Trophoblast cell (in vitro differentiated cells and primary cell): Measurements from ENCODE around the gene PWP1.
"Not testable (repeated sequence)": the region's sequence is repeated elsewhere in the genome, so short reads cannot be mapped to it uniquely, and the experiment has no call there.

Source experiments
- DNase-seq, 2 donors: peaks; one replicate each; pipeline ENCODE4 v3.0.0-alpha.2; 2016
- H2AFZ ChIP-seq: 2 replicates; pipeline ENCODE4 v1.6.1; 2013; ENCODE audit warnings: low read length, moderate library complexity, mild to moderate bottlenecking; ENCODE audit not compliant: insufficient read depth, poor library complexity
- H2AK5ac ChIP-seq: 2 replicates; pipeline ENCODE4 v1.6.1; 2013; ENCODE audit warnings: mild to moderate bottlenecking, low read length
- H2BK120ac ChIP-seq: 2 replicates; pipeline ENCODE4 v1.6.1; 2013; ENCODE audit warnings: low read length, mild to moderate bottlenecking, moderate library complexity; ENCODE audit not compliant: insufficient read depth, poor library complexity
- H2BK12ac ChIP-seq: 2 replicates; pipeline ENCODE4 v1.6.1; 2013; ENCODE audit warnings: mild to moderate bottlenecking, low read length, moderate library complexity
- H2BK5ac ChIP-seq: 2 replicates; pipeline ENCODE4 v1.6.1; 2013; ENCODE audit warnings: low read length, low read depth, moderate library complexity, mild to moderate bottlenecking; ENCODE audit not compliant: poor library complexity
- H3K14ac ChIP-seq: 2 replicates; pipeline ENCODE4 v1.6.1; 2013; ENCODE audit warnings: mild to moderate bottlenecking, low read length
- H3K18ac ChIP-seq: 2 replicates; pipeline ENCODE4 v1.6.1; 2013; ENCODE audit warnings: mild to moderate bottlenecking, low read length
- H3K23ac ChIP-seq: 2 replicates; pipeline ENCODE4 v1.6.1; 2013; ENCODE audit warnings: low read length
- H3K27ac ChIP-seq: 2 replicates; pipeline ENCODE4 v1.5.1; 2013; ENCODE audit warnings: low read depth, mild to moderate bottlenecking, inconsistent platforms, low read length, moderate library complexity
- H3K27me3 ChIP-seq: 2 replicates; pipeline ENCODE4 v1.6.1; 2013; ENCODE audit warnings: inconsistent platforms, mild to moderate bottlenecking, low read length, moderate library complexity; ENCODE audit not compliant: insufficient read depth
- H3K36me3 ChIP-seq, 2 experiments: 1 replicate in 1 of 2; 2 replicates in 1 of 2; pipeline ENCODE4 v1.6.1; 2013; ENCODE audit warnings: low read length in 2 of 2, mild to moderate bottlenecking in 2 of 2, moderate library complexity in 1 of 2; ENCODE audit not compliant: insufficient read depth in 2 of 2, control insufficient read depth in 1 of 2
- H3K4ac ChIP-seq: 2 replicates; pipeline ENCODE4 v1.6.1; 2013; ENCODE audit warnings: low read depth, mild to moderate bottlenecking, low read length, moderate library complexity
- H3K4me1 ChIP-seq, 2 experiments: 1 replicate in 1 of 2; 2 replicates in 1 of 2; pipeline ENCODE4 v1.6.1; 2013; ENCODE audit warnings: low read length in 2 of 2, mild to moderate bottlenecking in 2 of 2, moderate library complexity in 1 of 2; ENCODE audit not compliant: insufficient read depth in 2 of 2, control insufficient read depth in 1 of 2
- H3K4me2 ChIP-seq: 2 replicates; pipeline ENCODE4 v1.6.1; 2013; ENCODE audit warnings: inconsistent platforms, mild to moderate bottlenecking, low read length, moderate library complexity
- H3K4me3 ChIP-seq: 2 replicates; pipeline ENCODE4 v1.5.1; 2013; ENCODE audit warnings: mild to moderate bottlenecking, low read depth, low read length, inconsistent platforms
- H3K79me1 ChIP-seq: one replicate; pipeline ENCODE4 v1.6.1; 2013; ENCODE audit warnings: low read length
- H3K79me2 ChIP-seq: 2 replicates; pipeline ENCODE4 v1.6.1; 2013; ENCODE audit warnings: low read length, mild to moderate bottlenecking; ENCODE audit not compliant: control insufficient read depth, insufficient read depth, poor library complexity
- H3K9ac ChIP-seq: 2 replicates; pipeline ENCODE4 v1.6.1; 2013; ENCODE audit warnings: mild to moderate bottlenecking, low read length
- H3K9me3 ChIP-seq: 2 replicates; pipeline ENCODE4 v1.6.1; 2013; ENCODE audit warnings: low read depth, mild to moderate bottlenecking, control low read depth, inconsistent platforms, low read length; ENCODE audit not compliant: insufficient read depth
- H4K12ac ChIP-seq: 2 replicates; pipeline ENCODE4 v1.6.1; 2013; ENCODE audit warnings: low read depth, mild to moderate bottlenecking, low read length, moderate library complexity
- H4K8ac ChIP-seq: 2 replicates; pipeline ENCODE4 v1.6.1; 2013; ENCODE audit warnings: low read depth, mild to moderate bottlenecking, low read length, moderate library complexity
- H4K91ac ChIP-seq: one replicate; pipeline ENCODE4 v1.6.1; 2013; ENCODE audit warnings: low read depth, mild to moderate bottlenecking, low read length, moderate library complexity
- WGBS: extraction: QIAGEN DNeasy Blood & Tissue Kit; methylation state at CpG from one replicate; pipeline ENCODE4 v1.1.7; 2013; ENCODE audit warnings: missing lambda C conversion rate; ENCODE audit not compliant: insufficient read length, insufficient coverage; ENCODE audit errors: extremely low coverage; 5-methylcytosine and 5-hydroxymethylcytosine counted together

Gene PWP1

DNA sequence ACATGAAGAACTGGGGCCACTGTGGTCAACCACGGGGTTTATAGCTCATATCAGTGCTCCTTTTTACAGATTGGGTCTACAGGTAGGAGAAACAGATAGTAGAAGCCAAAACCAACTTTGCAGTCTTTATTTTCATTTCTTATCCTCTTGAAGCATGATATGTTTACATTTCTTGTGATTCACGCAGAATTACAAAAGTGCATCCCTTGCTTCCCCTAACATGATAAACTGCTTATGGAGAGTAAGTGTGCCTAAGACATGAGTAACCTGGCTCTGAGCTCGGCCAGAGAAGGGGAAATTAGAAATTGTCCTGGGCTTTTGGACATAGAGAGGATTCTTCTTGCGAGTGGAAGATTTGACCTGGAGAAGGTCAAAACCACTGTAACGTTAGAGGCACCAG is 18.4 kb downstream of the PWP1 start:
- no peaks in the 10 kb centered on the region for H3K79me2 ChIP-seq
- H3K9ac ChIP-seq = no peak overlapping the region
- H3K4me2 ChIP-seq = no peak overlapping the region
- no peak overlapping the region for H4K8ac ChIP-seq
- no peak overlapping the region for H3K23ac ChIP-seq
- no peak overlapping the region for H3K14ac ChIP-seq
- H2AK5ac ChIP-seq = no peak overlapping the region
- H2BK5ac ChIP-seq = no peak overlapping the region
- H3K4me1 ChIP-seq = no peaks in the 10 kb centered on the region
- H2BK120ac ChIP-seq = no peak overlapping the region
- H3K4me3 ChIP-seq = no peak overlapping the region
- peaks cover 18 to 31% of the 10 kb centered on the region in 2 experiments for H3K36me3 ChIP-seq
- H3K9me3 ChIP-seq = peaks cover 2% of the 10 kb centered on the region
- H3K27ac ChIP-seq = no peak overlapping the region
- no peaks in the 10 kb centered on the region for H3K79me1 ChIP-seq
- WGBS = no CpG with 5 or more reads among the region's 5 CpGs
- H2BK12ac ChIP-seq = no peak overlapping the region
- H3K4ac ChIP-seq = no peak overlapping the region
- no peak overlapping the region for H2AFZ ChIP-seq
- no peaks in the 10 kb centered on the region for H3K27me3 ChIP-seq
- DNase-seq = no peak
- H4K91ac ChIP-seq = no peak overlapping the region
- H4K12ac ChIP-seq = no peak overlapping the region
- H3K18ac ChIP-seq = no peak overlapping the region

DNA sequence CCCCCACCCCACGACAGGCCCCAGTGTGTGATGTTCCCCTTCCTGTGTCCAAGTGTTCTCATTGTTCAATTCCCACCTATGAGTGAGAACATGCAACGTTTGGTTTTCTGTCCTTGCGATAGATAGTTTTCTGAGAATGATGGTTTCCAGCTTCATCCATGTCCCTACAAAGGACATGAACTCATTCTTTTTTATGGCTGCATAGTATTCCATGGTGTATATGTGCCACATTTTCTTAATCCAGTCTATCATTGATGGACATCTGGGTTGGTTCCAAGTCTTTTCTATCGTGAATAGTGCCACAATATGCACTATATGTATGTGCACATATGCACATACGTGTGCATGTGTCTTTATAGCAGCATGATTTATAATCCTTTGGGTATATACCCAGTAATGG is 19.9 kb downstream of the PWP1 start:
- H2AFZ ChIP-seq, H3K4me3 ChIP-seq, H2AK5ac ChIP-seq, H4K12ac ChIP-seq, H3K9me3 ChIP-seq, H3K4me1 ChIP-seq, H4K91ac ChIP-seq, H3K14ac ChIP-seq, H3K27me3 ChIP-seq, H3K27ac ChIP-seq, H3K18ac ChIP-seq, H3K9ac ChIP-seq, H2BK5ac ChIP-seq, H4K8ac ChIP-seq, H3K23ac ChIP-seq, H3K4ac ChIP-seq, H2BK12ac ChIP-seq, DNase-seq, H3K79me2 ChIP-seq, H2BK120ac ChIP-seq, H3K79me1 ChIP-seq, H3K4me2 ChIP-seq: not testable (repeated sequence)
- peaks cover 14 to 25% of the 10 kb centered on the region in 2 experiments for H3K36me3 ChIP-seq
- no CpG with 5 or more reads among the region's 5 CpGs for WGBS

DNA sequence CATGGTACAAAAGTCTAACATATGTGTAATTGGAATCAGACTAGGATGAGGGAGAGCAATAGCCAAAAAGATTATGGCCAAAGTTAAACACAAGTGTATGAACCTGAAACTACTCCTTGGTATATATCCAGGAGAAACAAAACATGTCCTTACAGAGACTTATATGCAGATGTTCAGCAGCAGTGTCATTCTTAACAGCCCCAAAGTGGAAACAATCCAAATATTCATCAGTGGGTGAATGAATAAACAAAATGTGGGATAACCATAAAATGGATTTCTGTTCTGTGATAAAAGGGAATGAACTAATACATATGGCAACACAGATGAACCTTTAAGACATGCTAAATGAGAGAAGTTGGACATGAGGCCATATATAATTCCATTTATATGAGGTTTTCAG is 30.2 kb downstream of the PWP1 start:
- Histone ChIP-seq H2AFZ (no peak overlapping the region), H3K27me3 (no peaks in the 10 kb centered on the region), H4K12ac (no peak overlapping the region), H2AK5ac (no peak overlapping the region), H3K79me1 (no peaks in the 10 kb centered on the region), H3K18ac (no peak overlapping the region), H3K4ac (no peak overlapping the region), H2BK120ac (no peak overlapping the region), H4K91ac (no peak overlapping the region), H3K23ac (no peak overlapping the region), H3K4me1 (no peaks in the 10 kb centered on the region), H3K36me3 (peaks cover 8 to 22% of the 10 kb centered on the region in 2 experiments), H2BK5ac (no peak overlapping the region), H4K8ac (no peak overlapping the region), H3K14ac (no peak overlapping the region), H3K79me2 (no peaks in the 10 kb centered on the region), H3K9ac (no peak overlapping the region), H2BK12ac (no peak overlapping the region), H3K4me2 (no peak overlapping the region), H3K27ac (no peak overlapping the region), H3K4me3 (no peak overlapping the region), H3K9me3 (no peaks in the 10 kb centered on the region)
- no peak for DNase-seq

- Histone ChIP-seq H3K4ac (no peak overlapping the region), H3K14ac (no peak overlapping the region), H2AFZ (no peak overlapping the region), H3K79me2 (no peaks in the 10 kb centered on the region), H4K12ac (no peak overlapping the region), H3K27ac (no peak overlapping the region), H2BK12ac (no peak overlapping the region), H4K8ac (no peak overlapping the region), H2BK120ac (no peak overlapping the region), H3K79me1 (no peaks in the 10 kb centered on the region), H3K4me1 (no peaks in the 10 kb centered on the region), H2AK5ac (no peak overlapping the region), H3K4me3 (no peak overlapping the region), H3K4me2 (no peak overlapping the region), H3K27me3 (no peaks in the 10 kb centered on the region), H3K18ac (no peak overlapping the region), H3K9me3 (peaks cover 4% of the 10 kb centered on the region), H2BK5ac (no peak overlapping the region), H4K91ac (no peak overlapping the region), H3K36me3 (peaks cover 3 to 7% of the 10 kb centered on the region in 2 experiments), H3K9ac (no peak overlapping the region), H3K23ac (no peak overlapping the region)
- WGBS = no CpG with 5 or more reads among the region's 1 CpG
- DNase-seq = no peak
These were observed 33.0 kb downstream of the PWP1 start for GRCh38 chr12:107718606-107719005.
